ENCODE measurements around the gene C9orf152. TPM values are rescaled to one million over a fixed set of nuclear protein-coding genes. Genes with fewer than 3 reads are reported as not detected.
"Not testable (repeated sequence)": the region's sequence is repeated elsewhere in the genome, so short reads cannot be mapped to it uniquely, and the experiment has no call there.

Gene C9orf152
- total RNA-seq, 1 donor from 2014 or later = not detected

DNA sequence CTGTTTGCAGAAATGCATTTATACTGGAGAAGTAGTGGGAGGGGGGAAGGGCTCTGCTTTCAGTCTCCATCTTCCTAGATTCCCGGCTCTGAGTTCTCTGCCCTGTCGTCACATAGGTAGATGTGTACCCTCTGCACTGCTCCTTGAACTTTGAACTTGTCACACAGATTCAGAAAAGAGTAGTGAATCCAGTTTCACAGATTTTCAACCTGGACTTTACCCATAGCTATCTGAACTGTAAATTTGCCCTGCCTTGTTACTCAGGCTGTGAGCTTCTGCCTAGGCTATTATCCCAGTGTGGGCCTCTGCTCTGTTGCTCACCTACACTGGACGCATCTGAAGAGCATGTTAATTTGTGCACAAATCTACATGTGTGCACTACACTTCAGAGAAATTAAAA is 12.8 kb upstream of the C9orf152 start:
- DNase-seq = no peak
- intact Hi-C loops (cut with micrococcal nuclease) = no loop called here

DNA sequence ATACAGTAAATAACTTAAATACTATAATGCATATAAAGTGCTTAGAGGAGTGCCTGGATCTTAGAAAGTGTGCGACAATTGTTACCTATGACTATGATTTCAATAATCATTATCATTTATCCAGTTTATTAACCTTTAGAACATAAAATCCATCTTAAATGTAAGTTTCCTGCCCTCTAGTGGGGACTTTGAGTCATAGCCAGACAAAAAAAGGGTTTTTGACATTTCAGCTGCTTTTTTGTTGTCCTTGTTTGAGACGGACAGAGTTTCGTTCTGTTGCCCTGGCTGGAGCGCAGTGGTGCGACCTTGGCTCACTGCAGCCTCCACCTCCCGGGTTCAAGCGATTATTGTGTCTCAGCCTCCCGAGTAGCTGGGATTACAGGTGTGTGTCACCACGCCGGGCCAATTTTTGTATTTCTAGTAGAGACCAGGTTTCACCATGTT is 9.7 kb upstream of the C9orf152 start:
- intact Hi-C loops (cut with micrococcal nuclease) = no loop called here
- DNase-seq (no peak), ATAC-seq (no peak)

More for the DNA sequence above, 12.8 kb upstream of the C9orf152 start:
- no peak for ATAC-seq

- ATAC-seq (no peak), DNase-seq (no peak)
- intact Hi-C loops (cut with micrococcal nuclease) = no loop called here
Measured at GRCh38 chr9:110214586-110215355, 6.8 kb upstream of the C9orf152 start.

- intact Hi-C loops (cut with micrococcal nuclease) = no loop called here
- ATAC-seq (no peak), DNase-seq (no peak)
Measured at GRCh38 chr9:110214090-110214489, 6.1 kb upstream of the C9orf152 start.

- intact Hi-C loops (cut with micrococcal nuclease) = no loop called here
- ATAC-seq (no peak), DNase-seq (no peak)
Measured at GRCh38 chr9:110213413-110214044, 5.6 kb upstream of the C9orf152 start.

DNA sequence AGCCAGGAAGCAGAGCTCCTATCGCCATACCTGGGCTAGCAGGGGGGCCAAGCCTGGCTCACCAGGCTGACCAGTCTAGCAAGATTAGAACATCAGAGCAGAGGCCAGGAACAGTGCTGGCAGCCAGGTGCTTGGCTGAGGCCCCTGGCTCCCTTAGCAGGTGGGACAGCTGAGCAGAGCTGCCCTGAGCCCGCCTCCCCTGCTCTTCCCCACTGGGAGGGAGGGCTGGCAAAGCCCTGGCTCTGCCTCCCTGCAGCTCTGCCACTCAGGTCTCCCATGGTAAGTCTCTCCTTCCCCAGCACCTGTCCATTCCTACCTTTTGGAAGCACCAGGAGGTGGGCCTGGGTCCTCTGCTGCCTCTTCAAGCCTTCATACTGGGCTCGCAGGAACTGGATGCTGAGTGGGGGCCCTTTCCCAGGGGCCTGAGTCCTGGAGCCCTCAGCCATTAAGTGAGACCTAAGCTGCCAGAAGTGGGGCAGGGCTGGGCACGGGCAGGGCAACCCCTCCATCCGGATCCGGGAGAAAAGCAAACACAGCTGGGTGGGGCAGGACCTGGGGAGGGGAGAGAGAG is 803 bp downstream of the C9orf152 start:
- DNase-seq (no peak), ATAC-seq (no peak)
- intact Hi-C loops (cut with micrococcal nuclease) = no loop called here

GRCh38 chr9:110206389-110206788 is 1.6 kb downstream of the C9orf152 start:
- intact Hi-C loops (cut with micrococcal nuclease) = no loop called here
- no peak for DNase-seq
- no peak for ATAC-seq

- ATAC-seq; intact Hi-C loops (cut with micrococcal nuclease); DNase-seq: not testable (repeated sequence)
Measured at GRCh38 chr9:110205612-110206011, 2.3 kb downstream of the C9orf152 start.

DNA sequence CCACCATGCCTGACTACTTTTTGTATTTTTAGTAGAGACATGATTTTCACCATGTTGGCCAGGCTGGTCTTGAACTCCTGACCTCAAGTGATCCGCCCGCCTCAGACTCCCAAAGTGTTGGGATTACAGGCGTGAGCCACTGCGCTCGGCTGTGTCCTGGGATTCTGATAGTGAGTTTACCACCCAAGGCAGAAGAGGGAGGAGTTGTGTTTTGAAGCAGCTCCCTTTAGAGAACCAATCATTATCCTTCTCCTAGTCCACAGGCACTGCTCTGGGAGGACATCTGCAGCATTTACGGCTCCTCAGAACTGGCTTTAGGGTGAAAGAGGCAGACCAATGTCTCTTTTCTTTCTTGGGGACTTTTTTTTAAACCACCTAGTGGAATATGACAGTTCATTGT is 5.7 kb downstream of the C9orf152 start:
- ATAC-seq = peak; percentile 33
- intact Hi-C loops (cut with micrococcal nuclease) = no loop called here
- DNase-seq = no peak

GRCh38 chr9:110199643-110200042 is 8.3 kb downstream of the C9orf152 start:
- ATAC-seq = no peak
- intact Hi-C loops (cut with micrococcal nuclease) = no loop called here
- no peak for DNase-seq

DNA sequence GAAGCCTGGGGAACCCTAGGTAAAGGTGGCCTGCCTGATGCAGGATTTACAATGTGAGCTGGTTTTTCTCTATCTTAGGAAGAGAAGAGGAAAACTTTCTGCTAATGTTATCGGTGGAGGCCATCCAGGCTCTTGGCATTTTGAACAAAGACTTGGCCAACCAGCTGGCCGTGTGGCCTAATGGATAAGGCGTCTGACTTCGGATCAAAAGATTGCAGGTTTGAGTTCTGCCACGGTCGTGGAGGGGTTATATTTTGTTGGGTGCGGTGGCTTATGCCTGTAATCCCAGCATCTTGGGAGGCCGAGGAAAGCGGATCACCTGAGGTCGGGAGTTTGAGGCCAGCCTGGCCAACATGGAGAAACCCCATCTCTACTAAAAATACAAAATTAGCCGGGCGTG is 9.6 kb downstream of the C9orf152 start:
- ATAC-seq = no peak
- no peak for DNase-seq
- intact Hi-C loops (cut with micrococcal nuclease) = no loop called here

DNA sequence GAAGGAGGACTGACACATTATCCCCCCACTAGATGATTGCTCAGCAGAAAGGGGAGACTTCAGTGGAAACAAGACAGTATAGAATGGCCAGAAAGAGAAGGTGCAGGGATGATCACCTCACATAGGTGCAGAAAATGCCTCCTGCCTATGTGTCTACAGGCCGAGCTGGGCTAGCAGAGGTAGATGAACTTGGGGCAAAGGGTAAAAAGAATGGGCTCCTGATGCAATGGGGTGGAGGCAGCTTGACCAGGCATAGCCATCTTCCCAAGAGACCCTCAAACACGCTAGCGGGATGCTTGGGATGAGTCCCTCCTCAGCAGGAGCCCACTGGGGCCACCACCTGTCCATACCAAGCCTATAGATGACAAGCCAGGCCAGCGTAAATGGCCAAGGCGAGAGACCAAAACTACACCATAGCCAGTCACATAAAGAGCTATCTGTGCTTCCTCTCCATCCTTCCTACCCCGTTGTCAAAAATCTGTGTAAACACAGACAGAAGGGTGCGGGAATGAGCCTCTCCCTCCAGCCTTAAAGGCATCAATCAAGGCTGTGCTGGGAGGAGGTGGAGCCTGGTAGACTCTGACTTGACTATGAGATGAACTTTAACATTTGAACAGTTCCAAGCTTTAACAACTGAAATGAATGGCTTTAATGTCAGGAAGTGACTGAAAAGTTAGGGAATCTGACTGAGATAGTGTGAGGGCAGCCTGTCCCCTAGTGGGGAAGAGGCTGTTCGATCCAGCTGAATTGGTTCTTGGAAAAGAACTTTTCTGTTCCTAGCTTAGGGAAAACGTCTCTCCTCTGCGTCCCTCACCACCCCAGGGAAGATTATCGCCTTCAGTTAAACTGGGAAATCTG is 10.4 kb downstream of the C9orf152 start:
- no peak for ATAC-seq
- intact Hi-C loops (cut with micrococcal nuclease) = no loop called here

GRCh38 chr9:110196084-110196499 is 11.9 kb downstream of the C9orf152 start:
- DNase-seq; ATAC-seq; intact Hi-C loops (cut with micrococcal nuclease): not testable (repeated sequence)

More for the DNA sequence above, 10.4 kb downstream of the C9orf152 start:
- DNase-seq = no peak

DNA sequence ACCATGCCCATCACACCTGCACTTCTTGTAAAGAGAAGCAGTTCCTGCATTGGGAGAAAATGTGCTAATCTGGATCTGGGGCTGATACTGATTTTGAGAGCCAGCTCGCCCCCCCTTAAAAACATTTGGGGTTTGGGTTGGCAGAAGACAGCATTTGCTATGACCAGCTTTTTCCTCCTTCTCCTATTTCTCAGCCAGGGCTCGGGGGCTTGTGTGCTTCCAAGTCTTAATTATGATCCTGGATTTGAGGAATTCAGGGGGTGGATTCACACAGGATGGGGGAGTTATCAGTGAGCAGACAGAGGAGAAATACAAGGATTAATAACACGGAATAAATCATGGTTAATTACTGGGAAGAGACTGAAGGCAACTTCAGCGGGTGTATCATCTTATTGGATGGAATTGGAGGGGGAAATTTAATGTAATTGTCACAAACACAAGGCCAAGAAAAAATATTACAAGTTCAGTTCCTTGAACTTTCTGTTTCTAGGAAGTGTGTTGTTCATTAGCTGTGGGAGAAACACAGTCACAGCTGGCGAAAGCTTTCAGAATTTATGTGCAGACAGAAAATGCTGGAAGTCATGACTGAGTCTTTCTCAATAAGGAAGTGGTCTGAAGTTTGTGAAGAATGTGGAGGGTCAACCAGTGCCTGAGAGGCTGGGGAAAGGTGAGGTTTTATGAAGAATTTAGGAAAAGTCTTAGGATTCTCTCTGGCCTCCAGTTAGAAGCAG is 15.3 kb downstream of the C9orf152 start:
- DNase-seq (no peak), ATAC-seq (peak; percentile 52)
- intact Hi-C loops (cut with micrococcal nuclease) = no loop called here

DNA sequence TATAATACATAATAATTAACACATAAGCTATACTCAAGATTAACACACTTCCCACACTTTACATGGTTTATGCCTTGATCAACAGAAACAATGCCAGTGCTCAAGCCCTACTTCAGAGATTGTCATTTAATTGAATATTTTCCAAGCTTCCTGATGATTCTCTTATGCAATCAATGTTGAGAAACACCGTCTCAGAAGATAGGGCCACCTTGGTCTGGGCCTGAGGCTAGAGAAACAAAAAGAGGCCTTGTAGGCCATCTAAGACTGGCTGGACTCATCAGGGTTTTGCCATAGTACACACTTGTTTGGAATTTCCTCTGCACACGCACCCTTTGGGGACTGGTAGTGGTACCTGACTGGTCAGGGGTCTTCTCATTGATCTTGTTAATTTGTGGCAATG is 16.3 kb downstream of the C9orf152 start:
- DNase-seq = no peak
- intact Hi-C loops (cut with micrococcal nuclease) = no loop called here
- ATAC-seq = no peak

GRCh38 chr9:110189559-110190320 is 18.2 kb downstream of the C9orf152 start:
- DNase-seq = no peak
- ATAC-seq = no peak
- intact Hi-C loops (cut with micrococcal nuclease) = no loop called here

- peak; percentile 54 for DNase-seq
- intact Hi-C loops (cut with micrococcal nuclease) = no loop called here
- peak; percentile 81 for ATAC-seq
Measured at GRCh38 chr9:110188991-110189390, 19.0 kb downstream of the C9orf152 start.

DNA sequence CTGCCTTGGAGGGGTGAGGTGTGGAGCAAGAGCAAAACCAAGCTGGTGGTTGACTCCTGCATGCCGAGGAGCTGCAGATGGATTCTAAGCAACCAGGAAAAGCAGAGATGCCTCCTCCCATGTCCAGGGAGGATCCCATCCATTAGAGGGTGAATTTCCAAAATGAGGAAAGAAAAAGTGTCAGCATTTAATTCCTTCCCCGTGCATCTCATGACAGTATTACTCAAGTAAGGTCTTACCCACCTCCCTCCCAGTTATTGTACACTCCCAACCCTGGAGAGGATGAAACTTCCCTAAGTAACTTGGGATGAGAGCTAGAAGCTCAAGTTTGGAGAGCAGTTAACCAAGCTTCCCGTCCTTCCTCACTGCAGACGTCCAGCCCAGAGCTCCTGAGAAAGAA is 19.9 kb downstream of the C9orf152 start:
- ATAC-seq (no peak), DNase-seq (no peak)
- intact Hi-C loops (cut with micrococcal nuclease) = no loop called here
